ENCODE results near the gene GNPNAT1.
"Not testable (repeated sequence)": the region's sequence is repeated elsewhere in the genome, so short reads cannot be mapped to it uniquely, and the experiment has no call there.

Gene GNPNAT1

GRCh38 chr14:52789118-52789517 is 2.3 kb downstream of the GNPNAT1 start:
- DNase-seq, result no peak

DNA sequence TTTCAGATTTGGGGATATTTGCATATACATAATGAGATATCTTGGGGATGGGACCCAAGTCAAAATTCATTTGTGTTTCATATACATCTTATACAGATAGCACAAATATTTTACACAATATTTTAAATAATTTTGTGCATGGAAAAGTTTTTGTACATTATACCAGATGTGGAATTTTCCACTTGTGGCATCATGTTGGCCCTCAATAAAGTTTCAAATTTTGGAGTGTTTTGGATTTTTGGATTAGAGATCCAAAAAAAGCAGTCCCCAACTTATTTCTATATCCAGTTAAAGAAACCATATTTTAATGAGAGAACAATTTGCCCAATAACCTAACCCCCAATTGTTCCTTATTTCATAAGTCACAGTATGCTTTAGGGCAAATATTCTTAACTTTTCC is 4.5 kb downstream of the GNPNAT1 start:
- no peak for DNase-seq

- no peak for DNase-seq
These were observed 8.2 kb downstream of the GNPNAT1 start for GRCh38 chr14:52783206-52783605.

DNA sequence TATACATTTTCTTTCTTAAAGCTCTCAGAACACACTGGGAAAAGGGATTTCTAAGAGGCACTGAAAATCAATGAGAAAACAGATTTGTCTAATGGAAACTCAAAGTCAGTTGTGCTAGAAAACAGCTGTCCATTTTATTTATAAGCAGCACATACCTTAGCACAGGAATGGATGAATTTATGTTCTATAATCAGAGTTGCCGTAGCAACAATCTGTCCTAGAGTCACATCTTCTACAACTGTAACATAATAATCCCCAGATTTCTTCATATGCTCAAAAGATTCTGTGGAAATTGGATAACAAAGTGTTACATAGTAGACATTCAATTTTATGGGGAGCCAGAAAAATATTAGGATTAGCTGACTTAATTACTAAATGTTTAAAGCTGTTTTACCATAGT is 9.8 kb downstream of the GNPNAT1 start:
- no peak for DNase-seq

DNA sequence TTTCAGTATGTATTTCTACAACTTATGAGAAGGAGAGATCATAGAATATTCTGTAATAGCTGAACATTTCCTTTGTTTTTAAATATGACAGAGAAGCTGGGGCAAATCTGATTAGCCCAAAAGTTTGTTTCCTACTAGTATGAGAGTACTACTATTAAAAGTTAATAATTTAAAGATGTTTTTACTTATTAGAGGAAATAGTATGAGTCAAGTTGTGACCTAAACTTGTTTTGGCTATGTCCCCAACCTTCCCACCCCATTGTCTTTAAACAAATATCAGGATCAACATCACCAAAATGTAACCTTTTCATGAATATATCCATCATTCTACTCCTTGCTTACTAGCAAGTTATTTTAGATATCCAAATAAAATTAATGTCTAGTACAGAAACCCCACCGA is 10.5 kb downstream of the GNPNAT1 start:
- DNase-seq, result no peak

GRCh38 chr14:52778702-52779101 is 12.7 kb downstream of the GNPNAT1 start:
- DNase-seq, result no peak

DNA sequence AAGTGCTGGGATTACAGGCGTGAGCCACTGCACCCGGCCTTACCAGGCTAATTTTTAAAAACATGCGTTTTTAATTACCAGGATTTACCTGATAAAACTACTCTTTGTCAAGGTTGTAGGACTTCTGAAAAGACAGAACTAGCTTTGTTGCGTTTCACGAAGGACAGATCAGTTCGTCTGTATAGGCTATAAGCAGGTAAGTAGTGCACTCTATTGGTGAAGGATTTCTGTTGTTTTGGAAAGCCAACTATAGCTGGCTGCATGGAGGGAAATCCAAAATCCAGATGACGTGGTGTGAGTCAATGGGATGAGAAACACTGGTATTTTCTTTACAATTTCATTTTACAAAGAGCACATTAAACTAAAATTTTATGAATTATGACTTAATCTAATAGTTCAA is 14.6 kb downstream of the GNPNAT1 start:
- peak; percentile 29 for DNase-seq

- DNase-seq, result no peak
These were observed 21.5 kb downstream of the GNPNAT1 start for GRCh38 chr14:52769887-52770286.

GRCh38 chr14:52767058-52767833 is 24.2 kb downstream of the GNPNAT1 start:
- no peak for DNase-seq

- not testable (repeated sequence) for DNase-seq
These were observed 28.5 kb downstream of the GNPNAT1 start for GRCh38 chr14:52762923-52763322.

DNA sequence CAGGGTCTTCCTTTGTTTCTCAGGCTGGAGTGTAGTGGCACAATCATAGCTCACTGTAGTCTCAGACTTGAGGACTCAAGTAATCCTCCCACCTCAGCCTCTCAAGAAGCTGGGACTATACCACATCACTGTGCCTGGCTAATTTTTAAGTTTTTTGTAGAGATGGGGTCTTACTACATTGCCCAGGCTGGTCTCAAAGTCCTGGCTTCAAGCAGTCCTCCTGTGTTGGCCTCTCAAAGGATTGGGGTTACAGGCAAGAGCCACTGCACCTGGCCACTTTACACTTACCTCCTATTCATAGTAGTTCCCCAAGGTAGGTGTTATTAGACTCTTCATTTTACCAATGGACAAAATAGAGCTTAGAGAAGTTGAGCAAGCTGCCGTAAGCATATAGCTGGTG is 32.3 kb downstream of the GNPNAT1 start:
- no peak for DNase-seq

GRCh38 chr14:52755607-52756316 is 35.6 kb downstream of the GNPNAT1 start:
- DNase-seq, result no peak

DNA sequence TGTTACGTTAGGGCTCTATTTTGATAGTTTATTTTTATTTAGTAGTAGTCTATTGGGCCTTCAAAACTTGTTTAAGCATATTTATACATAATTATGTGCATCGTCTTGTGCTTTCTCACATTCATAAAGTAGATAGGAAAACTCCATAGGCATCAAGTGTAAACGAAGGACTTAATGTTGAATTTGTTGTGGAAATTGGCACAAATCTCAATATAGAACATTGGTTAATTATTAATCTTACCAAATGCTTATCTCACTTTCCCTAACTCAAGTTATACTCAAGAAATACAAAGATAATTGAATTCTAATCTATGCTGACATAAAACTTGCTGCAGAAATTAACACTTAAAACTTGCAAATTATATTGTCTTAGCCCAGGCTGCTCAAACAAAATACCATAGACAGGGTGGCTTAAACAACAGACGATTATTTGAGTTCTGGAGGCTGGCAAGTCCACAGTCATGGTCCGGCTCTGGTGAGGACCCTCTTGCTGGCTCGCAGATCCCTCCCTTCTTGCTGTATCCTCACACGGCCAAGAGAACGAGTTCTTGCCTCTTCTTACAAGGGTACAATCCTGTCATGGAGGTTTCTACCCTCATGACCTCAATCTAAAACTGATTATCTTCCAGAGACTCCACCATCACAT is 42.6 kb downstream of the GNPNAT1 start:
- DNase-seq, result no peak

DNA sequence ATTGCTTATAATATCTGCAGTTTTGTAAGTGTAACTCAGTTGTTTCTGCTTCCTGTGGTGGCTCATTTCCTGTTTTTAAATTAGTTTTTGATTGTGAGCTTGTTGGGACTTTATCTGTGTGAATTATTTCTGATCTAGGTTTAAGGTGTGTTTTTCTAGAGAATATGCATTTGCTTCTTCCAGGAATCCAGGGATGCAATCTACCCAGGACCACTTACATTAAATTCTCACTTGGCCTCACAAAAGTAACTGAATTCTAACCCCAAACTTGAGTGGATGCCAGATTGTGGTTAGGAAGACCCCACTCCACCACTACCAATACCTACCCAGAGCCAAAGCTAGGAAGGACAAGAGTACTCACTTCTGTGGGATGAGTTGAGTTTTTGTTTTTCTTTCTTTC is 49.5 kb downstream of the GNPNAT1 start:
- DNase-seq, result peak; percentile 47

- no peak for DNase-seq
These were observed 50.7 kb downstream of the GNPNAT1 start for GRCh38 chr14:52740751-52741150.

GRCh38 chr14:52738409-52738808 is 53.0 kb downstream of the GNPNAT1 start:
- no peak for DNase-seq

GRCh38 chr14:52735921-52736489 is 55.4 kb downstream of the GNPNAT1 start:
- DNase-seq, result no peak

DNA sequence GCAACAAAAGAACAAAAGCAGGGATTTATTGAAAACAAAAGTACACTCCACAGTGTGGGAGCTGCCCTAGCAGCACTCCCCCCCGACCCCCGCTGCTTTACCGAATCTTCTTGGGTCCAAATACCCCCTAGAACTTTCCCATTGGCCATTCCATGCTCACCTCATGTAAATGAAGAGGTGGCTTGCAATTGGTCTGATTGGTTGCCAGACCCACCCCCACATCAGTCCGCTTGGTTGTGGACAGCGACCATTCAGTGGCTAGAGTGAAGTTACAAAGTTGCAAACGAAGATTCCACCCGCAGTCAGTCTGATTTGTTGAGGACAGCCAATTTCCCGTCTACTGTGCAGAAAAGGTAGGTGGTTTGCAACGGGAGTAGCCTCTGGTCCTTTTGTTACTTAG is 57.6 kb downstream of the GNPNAT1 start:
- no peak for DNase-seq

GRCh38 chr14:52730709-52731111 is 60.7 kb downstream of the GNPNAT1 start:
- DNase-seq, result no peak

GRCh38 chr14:52729925-52730708 is 61.3 kb downstream of the GNPNAT1 start, which contains the start of gene STYX:
STYX (plus strand) TSS chr14:52730166; CDS start chr14:52730475, 309 bp downstream.
- DNase-seq, result peak; percentile 98

DNA sequence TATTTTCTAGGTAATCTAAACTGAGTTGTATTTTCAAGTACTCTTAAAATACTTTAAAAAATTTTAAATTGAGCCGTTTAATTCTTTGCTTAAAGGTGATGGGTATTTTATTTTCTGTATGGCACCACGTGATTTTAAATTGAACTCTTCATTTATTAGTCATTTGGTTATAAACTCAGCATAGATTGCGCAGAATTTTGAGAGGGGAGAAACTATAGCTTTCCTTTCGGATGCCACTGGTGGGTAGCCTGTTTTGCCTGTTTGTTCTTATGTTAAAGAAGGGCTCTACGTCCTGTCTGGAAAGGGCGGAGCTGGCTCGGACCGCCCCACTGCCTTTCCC is 61.9 kb downstream of the GNPNAT1 start:
- DNase-seq, result no peak

- not testable (repeated sequence) for DNase-seq
These were observed 62.4 kb downstream of the GNPNAT1 start for GRCh38 chr14:52729035-52729434.

- not testable (repeated sequence) for DNase-seq
These were observed 63.9 kb downstream of the GNPNAT1 start for GRCh38 chr14:52727509-52727908.
